GM21717 (cell line): ENCODE data around the gene PARP12.
A peak's percentile ranks its signal among the peaks of the same experiment; 100 is the strongest.
"Not testable (repeated sequence)": the region's sequence is repeated elsewhere in the genome, so short reads cannot be mapped to it uniquely, and the experiment has no call there.

ENCODE experiments used
- ATAC-seq: cut with Tn5 transposase; IDR thresholded peaks from one replicate; pipeline ENCODE4 v1.9.1; 2021; ENCODE audit warnings: mild to moderate bottlenecking, moderate library complexity; ENCODE audit not compliant: unreplicated experiment

PARP12 gene, protein sequence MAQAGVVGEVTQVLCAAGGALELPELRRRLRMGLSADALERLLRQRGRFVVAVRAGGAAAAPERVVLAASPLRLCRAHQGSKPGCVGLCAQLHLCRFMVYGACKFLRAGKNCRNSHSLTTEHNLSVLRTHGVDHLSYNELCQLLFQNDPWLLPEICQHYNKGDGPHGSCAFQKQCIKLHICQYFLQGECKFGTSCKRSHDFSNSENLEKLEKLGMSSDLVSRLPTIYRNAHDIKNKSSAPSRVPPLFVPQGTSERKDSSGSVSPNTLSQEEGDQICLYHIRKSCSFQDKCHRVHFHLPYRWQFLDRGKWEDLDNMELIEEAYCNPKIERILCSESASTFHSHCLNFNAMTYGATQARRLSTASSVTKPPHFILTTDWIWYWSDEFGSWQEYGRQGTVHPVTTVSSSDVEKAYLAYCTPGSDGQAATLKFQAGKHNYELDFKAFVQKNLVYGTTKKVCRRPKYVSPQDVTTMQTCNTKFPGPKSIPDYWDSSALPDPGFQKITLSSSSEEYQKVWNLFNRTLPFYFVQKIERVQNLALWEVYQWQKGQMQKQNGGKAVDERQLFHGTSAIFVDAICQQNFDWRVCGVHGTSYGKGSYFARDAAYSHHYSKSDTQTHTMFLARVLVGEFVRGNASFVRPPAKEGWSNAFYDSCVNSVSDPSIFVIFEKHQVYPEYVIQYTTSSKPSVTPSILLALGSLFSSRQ

GRCh38 chr7:140062528-140063299, at the start of gene PARP12:
TSS of gene PARP12 (minus strand) at chr7:140062951. CDS start at chr7:140062847, 104 bp downstream.
- ATAC-seq: peak; percentile 81

GRCh38 chr7:140108777-140109176, 46.0 kb upstream of the PARP12 start:
- not testable (repeated sequence) for ATAC-seq

DNA sequence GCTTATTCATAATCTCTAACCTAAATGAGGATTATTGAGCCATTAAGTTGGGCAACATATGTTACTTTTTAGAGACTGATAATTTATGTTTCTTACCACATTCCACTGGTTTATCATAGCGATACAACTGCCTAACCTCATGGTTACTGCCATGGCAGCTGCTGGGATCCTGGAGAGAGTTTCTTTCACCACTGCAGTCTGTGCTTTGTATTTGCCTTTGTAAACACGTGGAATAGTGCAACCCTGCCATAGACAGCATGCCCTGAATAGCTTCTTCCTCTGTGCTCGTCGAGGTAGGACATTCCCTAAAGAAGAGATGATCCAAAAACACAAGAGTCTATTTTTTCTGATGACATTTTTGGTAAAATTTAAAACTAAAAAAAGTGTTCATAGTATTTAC, 33.7 kb upstream of the PARP12 start:
- no peak for ATAC-seq

GRCh38 chr7:140093375-140093774, 30.6 kb upstream of the PARP12 start:
- no peak for ATAC-seq

DNA sequence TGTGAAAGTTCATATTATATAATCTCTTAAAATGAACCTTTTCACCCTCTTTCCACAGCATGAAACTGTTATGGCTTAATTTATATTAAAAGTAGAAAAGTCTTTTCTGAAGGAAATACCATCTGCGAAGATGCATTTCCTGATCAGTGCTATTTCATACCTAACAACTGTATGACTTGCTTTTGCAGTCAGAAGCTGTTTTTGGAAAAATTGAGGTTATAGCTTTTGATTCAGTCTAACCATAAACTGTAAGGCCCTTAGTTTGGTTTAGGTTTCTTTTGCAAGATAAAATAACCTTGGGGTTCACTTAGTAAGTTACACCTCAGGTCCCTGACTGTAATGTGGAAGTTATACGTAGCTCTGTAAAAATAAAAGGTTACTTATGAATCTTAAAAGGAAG, 22.7 kb upstream of the PARP12 start:
- no peak for ATAC-seq

DNA sequence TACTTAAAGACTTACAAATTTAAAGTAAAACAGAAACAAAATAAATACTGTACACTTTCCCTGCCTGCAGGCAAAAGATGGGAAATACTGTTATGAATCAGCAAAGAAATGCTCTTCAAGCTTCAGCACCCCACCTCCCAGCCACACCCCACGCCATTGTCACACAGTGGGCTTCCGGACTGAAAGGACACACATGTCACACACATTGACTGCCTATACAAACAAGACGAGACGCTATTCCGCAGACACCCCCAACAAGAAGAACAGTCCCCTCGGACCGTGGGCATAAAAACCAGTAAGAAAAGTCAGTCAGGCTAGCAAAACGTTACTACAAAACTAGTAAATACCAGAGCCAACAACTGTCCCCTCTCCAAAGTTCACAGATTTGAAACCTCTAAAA, 22.2 kb upstream of the PARP12 start:
- peak; percentile 91 for ATAC-seq

DNA sequence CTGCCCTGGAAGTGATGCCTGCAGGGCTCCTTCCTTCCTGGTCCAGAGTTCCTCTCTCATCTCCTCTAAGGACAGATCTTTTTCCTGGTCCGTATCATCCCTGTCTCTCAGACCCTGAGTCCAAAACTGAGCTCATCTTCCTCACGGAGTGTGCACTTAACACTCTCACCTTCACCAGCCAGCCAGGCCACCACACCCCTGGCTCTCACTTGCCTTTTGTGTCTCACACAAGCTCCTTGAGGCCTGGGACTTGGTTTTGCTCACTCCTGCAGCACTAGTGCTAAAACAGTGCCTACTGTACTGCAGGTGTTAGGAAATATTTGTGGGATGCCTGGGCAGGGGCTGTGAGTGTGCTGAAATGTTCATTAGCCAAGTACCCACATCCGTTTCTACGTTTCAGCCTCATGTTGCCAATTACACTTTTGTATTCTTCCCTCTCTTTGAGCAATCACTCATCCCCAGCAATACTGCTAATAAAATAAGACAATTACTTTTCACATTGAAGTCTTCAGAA, 21.4 kb upstream of the PARP12 start:
- no peak for ATAC-seq

DNA sequence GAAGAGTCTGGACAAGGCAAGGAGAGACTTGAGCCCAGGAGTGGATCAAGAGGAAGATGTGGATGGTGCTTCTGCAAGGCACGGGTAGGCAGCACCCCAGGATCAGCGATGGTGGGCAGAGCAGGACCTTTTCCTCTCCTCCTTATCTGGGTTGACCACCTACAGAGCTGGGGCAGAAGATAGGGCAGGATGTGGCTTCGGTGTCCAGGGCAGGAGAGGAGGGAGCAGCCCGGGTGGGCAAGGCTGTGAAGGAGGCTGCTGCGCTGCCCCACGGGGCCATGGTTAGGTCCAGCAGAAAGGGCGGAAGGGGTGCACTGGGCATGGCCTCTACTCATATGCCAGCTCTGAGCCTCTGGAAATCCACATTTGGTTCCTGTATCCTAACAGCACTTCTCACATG, 20.0 kb upstream of the PARP12 start:
- no peak for ATAC-seq

GRCh38 chr7:140081774-140082425, 19.1 kb upstream of the PARP12 start:
- no peak for ATAC-seq

GRCh38 chr7:140080919-140081318, 18.2 kb upstream of the PARP12 start:
- ATAC-seq: no peak

- ATAC-seq: no peak
Observed at GRCh38 chr7:140079121-140079536, 16.4 kb upstream of the PARP12 start.

DNA sequence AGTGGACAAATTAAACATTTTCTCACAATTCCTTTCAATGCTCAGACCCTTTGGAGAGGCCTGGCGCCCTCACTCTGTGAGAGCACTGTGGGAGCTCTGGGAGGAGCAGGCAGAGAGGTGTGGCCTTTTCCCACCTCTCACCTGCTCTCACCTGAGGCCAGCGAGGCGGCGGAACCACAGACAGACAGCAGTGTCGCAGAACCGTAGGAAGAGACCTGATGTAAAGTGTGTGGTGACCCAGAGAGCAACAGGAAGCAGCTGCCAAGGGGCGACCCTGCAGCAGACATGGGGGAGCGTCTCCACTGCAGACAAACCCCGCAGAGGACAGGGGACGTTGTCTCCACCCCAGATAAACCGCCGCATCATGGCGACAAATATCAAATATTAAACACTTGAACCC, 15.6 kb upstream of the PARP12 start:
- no peak for ATAC-seq

GRCh38 chr7:140074780-140075179, 12.0 kb upstream of the PARP12 start:
- ATAC-seq: no peak

- ATAC-seq: no peak
Observed at GRCh38 chr7:140070546-140070945, 7.8 kb upstream of the PARP12 start.

DNA sequence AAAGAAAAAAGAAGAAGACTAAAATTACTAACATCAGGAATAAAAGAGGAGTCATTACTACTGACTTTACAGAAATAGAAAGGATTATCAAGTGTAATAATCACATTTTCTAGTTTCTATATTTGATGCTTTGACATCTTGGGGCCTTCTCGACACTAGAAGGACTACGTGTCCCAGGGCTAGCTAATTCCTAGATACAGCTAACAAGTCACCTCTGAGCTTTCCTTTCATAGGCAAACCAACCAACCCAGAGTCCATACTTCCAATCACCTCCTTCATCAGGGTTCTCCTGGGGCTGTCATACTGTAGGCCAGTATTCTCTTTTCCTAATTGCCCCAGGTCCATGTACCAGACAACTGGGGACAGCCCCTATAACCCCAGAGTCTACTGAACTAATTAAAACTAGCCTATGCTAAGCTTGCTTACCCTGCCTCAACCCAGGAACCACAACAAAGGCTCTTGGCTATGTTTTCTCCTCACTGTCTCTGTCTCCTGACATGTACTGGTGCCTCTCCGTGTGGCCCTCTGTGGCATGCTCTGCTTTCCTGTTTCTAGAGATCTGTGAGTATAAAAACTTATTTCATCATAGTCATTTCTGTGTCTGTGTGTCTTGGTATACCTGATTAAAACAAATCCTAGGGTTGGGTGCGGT, 6.7 kb upstream of the PARP12 start:
- ATAC-seq: no peak

DNA sequence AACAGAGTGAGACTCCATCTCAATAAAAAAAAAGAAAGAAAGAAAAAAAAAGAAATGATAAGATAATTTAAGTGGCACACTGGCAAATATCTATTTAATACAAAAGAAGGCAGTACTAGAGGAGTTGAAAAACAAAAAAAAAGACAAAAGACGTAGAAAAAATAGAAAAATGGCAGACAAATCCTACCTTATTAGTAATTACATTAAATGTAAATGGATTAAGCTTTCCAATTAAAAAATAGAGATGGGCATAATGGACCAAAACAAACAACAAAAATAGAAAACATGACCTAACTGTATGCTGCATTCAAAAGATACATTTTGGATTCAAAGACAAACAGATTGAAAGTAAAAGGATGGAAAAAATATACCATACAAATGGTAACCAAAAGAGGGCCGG, 5.3 kb upstream of the PARP12 start:
- no peak for ATAC-seq

DNA sequence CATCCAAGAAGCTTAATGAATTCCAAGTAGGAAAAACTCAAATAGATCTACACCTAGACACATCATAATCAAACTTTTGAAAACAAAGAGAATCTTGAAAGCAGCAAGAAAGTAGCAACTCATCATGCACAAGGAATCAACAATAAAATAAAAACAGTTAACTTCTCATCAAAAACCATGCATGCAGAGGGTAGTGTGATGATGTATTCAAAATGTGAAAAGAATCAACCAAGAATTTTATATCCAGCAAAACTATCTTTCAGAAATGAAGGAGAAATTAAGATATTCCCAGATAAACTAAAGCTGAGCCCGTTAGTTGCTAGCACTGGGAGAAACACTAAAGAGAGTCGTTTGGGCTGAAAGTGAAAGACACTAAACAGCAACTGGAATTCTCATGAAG, 4.3 kb upstream of the PARP12 start:
- no peak for ATAC-seq

GRCh38 chr7:140062118-140062527, 628 bp downstream of the PARP12 start:
- peak; percentile 47 for ATAC-seq

- no peak for ATAC-seq
Observed at GRCh38 chr7:140061607-140061930, 1.2 kb downstream of the PARP12 start.

GRCh38 chr7:140060788-140061606, 1.8 kb downstream of the PARP12 start:
- ATAC-seq: no peak
